Activated T-cell treated with anti-CD3 and anti-CD28 coated beads, Interleukin-2, amount 50 U/mL, for 48 hours (primary cell): ENCODE results near the gene ANKS4B.
"Not testable (repeated sequence)": the region's sequence is repeated elsewhere in the genome, so short reads cannot be mapped to it uniquely, and the experiment has no call there.

Experiments
- DNase-seq, 2 experiments: peaks; one replicate each; pipeline ENCODE4 v3.0.0-alpha.2; 2020

The ANKS4B gene

DNA sequence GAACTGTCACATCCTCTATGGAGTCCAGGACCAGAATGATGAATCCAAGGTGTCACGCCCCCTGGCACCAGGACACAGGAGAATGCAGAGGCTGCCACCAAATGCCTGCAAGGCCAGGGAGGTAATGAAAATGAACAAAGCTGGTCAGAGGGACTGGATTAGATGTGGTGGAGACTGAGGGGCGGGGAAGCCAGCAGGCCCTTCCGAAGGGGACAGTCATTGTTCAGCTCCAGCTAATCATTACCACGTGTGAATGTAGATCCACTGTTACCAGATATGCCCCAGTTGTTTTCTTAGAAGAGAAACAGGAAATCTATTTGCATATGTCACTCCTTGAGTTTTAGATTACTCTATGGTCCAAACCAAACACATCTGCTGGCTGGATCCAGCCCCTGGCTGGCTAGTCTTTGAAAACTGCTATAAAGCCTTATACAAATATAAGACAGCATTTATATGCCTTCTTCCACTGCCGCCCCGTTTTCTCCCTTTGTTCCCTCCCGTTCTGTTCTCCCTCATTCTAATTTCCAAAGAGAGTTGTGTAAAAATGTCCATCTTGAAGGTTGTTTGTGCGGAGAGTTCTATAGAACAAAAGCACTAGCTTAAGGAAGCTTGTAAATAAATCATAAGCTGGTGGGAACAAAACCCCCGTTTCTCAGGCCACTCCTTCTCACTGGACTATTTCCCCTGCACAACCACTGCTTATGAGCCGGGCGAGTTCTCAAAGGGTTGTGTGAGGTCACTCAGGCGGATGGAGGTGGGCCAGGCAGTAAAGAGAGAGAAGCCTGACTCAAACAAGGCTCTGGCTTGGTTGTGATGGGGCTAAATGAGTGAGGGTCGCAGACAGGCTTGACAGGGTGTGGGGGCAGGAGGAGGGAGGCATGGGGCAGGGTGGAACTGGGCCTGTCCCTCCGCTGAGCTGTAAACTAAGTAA is 30.4 kb downstream of the ANKS4B start:
- no peak for DNase-seq

DNA sequence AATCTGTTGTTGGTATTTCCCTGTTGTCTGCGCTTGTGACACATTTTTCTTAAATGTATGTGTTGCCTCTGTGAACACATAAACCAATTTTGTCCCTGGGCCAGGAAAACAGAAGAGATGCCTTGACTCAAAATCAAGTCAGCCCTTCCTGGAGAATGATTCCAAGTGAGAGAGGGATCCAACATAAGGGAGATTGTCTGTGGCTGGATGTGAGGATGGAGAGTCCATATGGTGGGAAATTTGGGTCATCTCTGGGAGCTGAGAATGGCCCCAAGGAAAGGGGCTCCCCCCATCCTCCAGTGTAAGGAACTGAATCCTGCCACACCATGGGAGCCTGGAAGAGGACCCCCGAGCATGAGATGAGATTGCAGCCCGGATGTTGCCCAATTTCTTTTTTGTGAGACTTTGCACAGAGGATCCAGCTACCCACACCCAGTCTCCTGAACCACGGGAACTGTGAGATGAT is 31.1 kb downstream of the ANKS4B start:
- no peak for DNase-seq

DNA sequence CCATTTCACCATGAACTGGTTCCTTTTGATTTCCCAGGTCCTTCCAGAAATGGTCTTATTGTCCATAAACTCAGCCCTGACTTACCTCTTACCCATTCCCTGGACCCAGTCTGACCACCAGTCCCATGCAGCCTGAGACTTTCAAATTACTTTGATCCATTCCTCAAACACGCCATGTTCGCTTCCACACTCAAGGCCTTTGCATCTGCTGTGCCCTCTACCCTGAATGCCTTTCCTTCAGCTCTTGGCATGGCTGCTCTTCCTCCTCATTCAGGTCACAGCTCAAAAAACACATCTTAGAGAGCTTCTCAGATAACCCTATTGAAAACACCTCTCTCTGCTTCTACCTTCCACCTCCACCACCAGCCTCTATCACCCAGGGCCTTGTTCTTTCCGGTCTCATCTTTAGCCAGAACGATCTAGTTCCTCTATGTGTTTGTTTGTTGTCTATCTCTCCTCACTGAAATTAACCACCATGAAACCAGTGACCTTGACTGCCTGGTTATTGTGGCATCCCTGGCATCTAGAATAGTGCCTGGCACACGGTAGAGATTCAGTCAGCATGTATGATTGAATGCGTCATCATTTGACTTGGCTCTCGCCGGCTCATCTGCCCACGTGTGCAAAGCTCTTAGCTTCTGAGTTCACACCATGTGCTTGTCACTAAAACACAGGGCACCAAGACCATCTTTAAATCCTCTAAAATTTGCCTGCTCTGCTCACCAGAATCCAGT is 31.8 kb downstream of the ANKS4B start:
- DNase-seq: no peak

DNA sequence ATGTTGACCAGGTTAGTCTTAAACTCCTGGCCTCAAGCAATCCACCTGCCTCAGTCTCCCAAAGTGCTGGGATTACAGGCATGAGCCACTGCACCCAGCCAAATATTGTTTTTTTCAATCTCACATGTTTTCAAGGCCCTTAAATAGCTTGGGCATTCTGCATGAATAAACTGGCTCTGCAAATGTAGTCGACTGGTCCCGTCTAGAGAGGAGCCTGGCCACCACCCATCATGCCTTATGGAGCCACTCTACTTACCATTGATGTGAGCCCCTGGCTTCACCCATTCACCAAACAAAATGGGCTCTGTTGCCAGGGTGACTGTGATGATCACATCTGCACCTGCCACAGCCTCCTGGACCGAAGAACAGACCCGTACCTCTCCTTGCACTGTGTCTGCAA is 33.8 kb downstream of the ANKS4B start:
- DNase-seq: no peak

- DNase-seq: no peak
These were observed 34.7 kb downstream of the ANKS4B start for GRCh38 chr16:21268236-21268635.

DNA sequence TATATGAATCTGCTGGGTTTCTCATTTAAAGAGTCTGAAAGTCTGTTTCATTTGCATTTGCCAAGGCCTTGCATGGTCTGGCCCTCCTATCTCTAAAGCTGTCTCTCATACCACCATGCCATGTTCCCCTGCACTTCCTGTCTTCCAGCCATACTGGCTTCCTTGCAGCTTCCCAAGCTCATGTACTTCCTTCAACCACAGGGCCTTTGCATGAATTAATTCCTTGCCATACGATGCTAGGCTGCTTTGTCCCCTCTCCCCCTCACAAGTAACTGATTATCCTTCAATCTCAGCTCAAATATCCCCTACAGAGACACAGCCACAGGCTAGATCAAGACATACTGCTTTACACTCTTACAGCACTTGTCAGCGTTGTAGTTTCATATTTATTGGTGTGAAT is 38.8 kb downstream of the ANKS4B start:
- no peak for DNase-seq

- DNase-seq: not testable (repeated sequence)
These were observed 39.3 kb downstream of the ANKS4B start for GRCh38 chr16:21272763-21273162.

DNA sequence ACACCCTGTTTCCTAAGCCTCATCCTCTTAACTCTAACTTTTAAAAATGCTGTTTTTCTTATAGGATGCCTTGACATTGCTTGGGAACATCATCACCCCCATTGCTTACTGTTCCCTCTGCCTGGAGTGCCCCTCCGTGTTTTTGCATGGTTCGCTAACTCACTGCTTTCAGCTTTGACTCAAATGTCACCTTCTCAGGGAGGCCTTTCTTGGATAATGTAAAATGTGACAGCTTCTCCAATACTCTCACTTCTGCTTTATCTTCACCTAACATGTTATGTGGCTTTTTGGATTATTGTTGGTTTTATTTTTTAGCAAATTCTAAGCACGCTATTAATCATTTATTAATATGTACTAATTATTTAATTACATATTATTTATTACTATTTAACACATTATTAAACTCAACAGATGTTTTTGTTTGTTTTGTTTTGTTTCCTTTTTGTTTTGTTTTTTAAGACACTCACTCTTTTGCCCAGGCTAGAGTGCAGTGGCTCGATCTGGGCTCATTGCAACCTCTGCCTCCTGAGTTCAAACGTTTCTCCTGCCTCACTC is 40.8 kb downstream of the ANKS4B start:
- DNase-seq: no peak

GRCh38 chr16:21275529-21275928 is 42.0 kb downstream of the ANKS4B start:
- DNase-seq: no peak

DNA sequence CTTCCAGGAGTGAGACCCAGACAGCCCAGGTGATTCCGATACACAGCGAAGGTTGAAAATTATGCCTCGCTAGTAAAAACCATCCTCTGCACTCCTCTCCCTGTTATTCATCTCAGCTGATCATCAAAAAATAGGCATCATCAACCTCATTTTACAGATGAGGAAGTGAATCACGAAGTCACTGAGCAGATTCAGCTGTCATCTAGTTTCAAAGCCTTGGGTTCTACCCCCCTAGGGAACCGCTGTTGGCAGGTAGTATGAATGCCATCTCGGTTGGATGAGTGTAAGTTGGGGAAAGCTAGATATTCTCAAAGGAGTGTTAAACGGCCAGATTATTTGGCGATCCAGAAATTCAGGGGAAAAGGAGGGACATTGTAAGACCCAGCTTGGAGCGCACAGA is 42.6 kb downstream of the ANKS4B start:
- no peak for DNase-seq

GRCh38 chr16:21277045-21277926 is 43.8 kb downstream of the ANKS4B start:
- DNase-seq: no peak

GRCh38 chr16:21277927-21278706 is 44.6 kb downstream of the ANKS4B start, which contains the start of gene CRYM:
TSS of gene CRYM (minus strand) at chr16:21278290. CDS start at chr16:21278251, 39 bp downstream.
- DNase-seq: peak; percentile 67 to 77

DNA sequence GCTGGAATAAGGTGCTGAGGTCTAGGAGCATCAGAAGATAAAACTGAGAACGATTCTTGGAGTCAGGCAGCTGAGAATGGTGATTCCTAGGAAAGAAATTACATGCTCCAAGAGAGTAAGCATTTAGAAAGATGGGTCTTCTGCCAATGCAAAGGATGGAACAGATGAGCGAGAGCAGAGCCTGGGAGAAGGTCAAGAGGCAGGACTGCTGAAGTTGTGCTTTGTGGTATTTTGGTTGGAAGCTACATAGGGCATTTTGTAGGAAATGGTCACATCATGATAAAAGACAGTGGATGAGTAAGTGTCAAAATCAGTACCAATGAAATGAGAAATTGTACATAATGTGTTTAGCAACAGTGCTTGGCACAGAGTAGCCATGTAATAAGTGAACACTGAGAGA is 46.0 kb downstream of the ANKS4B start:
- DNase-seq: no peak

DNA sequence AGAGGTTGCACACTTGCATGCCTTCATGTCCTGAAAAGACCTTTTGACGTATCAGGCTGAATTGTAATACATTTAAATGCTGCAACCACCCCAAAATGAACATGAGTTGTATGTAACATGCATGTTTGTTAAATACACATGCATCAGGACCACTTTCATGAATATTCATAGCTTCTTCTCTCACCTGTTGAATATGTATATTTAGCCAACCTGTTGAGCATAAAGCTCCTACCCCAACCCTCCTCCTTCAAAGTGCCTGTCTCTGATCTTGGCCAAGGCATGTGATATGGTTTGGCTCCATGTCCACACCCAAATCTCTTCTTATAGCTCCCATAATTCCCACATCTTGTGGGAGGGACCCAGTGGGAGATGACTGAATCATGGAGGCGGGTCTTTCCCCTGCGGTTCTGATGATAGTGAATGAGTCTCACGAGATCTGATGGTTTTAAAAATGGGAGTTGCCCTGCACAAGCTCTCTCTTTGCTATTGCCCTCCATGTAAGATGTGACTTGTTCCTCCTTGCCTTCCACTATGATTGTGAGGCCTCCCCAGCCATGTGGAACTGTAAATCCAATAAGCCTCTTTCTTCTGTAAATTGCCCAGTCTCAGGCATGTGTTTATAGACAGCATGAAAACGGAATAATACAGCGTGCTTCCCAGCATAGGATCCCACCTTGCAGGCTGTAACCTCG is 48.3 kb downstream of the ANKS4B start:
- no peak for DNase-seq

DNA sequence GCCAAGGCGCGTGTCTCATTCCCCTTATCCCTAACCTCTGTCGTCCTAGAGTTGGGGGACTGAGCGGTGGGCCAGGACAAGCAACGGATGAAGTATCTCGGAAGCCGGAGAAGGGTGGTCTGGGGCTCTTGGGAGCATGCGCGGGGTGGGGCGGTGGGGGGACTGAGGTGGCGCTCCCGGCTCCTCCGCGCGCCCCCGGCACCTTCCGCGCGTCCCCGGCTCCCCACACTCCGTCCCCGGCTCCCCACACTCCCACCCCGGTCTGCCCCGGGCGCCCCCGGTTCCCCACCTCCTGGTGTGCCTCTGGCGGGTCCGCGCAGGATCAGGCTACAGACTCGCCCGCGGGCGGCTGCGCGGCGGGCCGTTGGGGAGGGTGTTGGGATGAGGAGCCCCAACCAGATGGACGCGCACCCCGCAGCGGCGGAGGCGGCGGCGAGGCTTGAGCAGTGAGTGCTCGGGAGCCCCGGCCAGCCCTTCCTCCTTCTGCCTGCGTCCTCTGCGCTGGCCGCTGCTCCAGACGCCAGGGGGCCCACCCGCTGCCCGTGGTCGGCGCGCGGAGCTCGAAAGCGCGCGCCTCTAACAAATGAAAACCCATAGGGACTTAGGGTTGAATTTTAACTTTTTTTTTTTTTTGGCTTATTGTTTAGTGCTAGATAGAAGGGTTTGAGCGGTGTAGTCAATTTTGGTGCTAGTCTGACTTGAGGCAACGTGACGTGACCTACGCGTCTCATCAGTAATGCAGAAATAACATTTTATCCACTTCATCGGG is 50.2 kb downstream of the ANKS4B start:
- no peak for DNase-seq

- no peak for DNase-seq
These were observed 50.9 kb downstream of the ANKS4B start for GRCh38 chr16:21284414-21284813.

DNA sequence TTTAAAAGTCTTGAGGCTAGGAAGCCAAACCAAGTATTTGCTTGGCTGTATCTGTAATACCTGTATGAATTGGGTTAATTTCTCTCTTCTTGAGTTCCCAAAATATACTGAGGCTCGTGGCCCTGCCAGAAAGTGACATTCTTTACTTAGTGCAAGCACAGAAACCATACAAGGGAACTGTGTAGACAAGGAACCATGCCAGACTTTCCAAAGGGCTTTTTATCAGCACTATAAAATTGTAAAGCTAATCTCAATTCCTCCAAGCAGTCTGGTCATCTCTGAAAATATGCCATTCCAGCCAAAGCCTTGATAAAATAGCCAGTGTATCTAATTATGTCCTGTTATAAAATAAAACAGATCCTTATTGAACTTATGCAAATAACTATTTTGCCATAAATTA is 51.8 kb downstream of the ANKS4B start:
- no peak for DNase-seq

DNA sequence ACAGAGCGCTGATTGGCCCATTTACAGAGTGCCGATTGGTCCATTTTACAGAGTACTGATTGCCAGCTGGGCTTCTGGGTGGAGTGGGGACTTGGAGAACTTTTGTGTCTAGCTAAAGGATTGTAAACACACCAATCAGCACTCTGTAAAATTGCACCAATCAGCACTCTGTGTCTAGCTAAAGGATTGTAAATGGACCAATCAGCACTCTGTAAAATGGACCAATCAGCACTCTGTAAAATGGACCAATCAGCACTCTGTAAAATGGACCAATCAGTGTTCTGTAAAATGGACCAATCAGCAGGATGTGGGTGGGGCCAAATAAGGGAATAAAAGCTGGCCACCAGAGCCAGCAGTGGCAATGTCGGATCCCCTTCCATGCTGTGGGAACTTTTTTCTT is 56.3 kb downstream of the ANKS4B start:
- DNase-seq: not testable (repeated sequence)

DNA sequence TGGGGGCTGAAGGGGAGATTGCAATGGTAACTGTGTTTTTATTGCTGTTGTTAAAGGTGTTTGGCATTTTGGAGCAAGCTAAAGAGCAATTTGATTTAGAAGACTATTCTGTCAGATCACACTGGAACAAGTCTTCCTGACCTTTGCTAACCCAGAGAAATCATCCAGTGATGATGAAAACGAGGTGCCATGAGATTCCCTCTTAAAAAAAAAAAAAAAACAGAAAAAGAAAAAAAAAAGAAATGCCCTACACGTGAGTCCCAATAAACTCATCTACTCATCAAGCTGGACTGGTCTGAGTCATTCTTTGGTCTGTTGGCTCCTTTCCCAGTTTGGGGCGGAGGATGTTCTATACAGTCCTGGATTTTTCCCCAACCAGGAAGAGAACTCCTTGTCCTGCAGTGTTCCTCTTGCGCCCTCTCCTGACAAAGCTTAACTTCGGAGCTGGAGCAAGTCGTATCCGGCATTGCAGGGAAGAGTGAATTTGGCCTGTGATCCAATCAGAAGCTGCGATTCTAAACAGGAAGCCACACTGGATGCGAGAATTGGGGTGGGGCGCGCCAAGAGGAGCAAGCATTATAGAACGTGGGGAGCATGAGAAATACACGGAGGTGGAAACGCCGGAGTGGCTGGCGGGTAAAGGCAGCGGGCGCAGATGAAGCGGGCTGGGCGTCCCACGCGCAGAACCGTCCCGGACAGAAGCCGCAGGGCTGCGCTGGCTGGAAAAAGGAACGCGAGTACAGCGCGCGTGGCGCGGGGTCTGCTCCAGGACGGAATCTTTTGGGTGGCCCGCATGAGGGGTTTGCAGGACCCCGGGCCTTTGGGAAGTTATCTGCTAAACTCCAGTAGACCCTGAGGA is 67.0 kb downstream of the ANKS4B start:
- DNase-seq: peak; percentile 73 to 77
